NCI-H2107 (cell line): ENCODE data around the gene PDCL2.

Experiments
- DNase-seq: peaks from one replicate; lab custom pipeline; 2025; lab: John Stamatoyannopoulos, UW

Gene PDCL2

GRCh38 chr4:55538531-55538930 is 53.5 kb downstream of the PDCL2 start:
- no peak for DNase-seq

DNA sequence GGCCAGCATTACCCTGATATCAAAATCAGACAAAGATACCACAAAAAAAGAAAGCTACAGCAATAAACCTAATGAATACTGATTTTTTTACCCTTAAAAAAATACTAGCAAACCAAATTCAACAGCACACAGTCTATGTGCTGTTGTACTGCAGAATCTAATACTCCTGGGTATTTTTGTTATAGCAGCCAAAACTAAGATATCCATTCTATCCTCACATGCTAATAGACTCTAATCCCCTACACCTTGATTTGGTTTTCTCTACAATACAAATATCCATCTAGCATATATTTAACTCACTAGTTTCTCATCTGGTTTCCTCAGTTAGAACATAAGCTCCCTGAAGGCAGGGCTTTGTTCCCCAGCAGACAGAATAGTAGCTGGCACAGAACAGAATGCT is 57.7 kb downstream of the PDCL2 start:
- DNase-seq, result no peak

DNA sequence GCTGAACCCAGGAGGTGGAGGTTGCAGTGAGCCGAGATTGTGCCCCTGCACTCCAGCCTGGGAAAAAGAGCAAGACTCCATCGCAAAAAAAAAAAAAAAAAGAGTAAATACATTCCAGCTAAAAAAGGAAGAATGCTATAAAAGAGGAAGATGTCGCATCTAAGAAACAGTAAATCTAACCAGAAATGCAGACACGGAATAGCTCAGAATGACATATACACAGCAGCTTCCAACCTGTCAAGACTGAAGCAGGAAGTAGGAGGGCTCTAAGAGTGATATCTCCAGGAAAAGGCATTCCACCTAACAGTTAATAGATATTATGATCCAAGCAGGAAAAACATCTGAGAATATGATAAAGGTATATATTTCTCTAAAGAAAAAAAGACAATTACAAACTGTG is 61.4 kb downstream of the PDCL2 start:
- DNase-seq, result no peak

GRCh38 chr4:55530167-55530566 is 61.9 kb downstream of the PDCL2 start:
- DNase-seq, result no peak

- DNase-seq, result no peak
These were observed 63.6 kb downstream of the PDCL2 start for GRCh38 chr4:55528491-55528890.

GRCh38 chr4:55524844-55525571 is 67.0 kb downstream of the PDCL2 start:
- DNase-seq, result no peak

DNA sequence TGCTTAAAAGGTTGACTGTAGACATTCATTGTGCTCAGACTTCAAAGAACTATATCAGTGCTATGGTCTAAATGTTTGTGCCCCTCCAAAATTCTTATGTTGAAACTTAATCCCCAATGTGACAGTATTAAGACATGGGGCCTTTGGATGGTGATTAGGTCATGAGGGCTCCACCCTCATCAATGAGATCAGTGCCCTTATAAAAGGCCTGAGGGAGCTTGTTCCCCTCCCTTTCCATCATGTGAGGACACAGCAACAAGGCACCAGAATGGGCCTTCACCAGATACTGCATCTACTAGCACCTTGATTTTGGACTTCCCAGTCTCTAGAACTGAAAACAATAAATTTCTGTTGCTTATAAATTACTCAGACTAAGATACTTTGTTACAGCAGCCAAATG is 73.6 kb downstream of the PDCL2 start:
- no peak for DNase-seq

DNA sequence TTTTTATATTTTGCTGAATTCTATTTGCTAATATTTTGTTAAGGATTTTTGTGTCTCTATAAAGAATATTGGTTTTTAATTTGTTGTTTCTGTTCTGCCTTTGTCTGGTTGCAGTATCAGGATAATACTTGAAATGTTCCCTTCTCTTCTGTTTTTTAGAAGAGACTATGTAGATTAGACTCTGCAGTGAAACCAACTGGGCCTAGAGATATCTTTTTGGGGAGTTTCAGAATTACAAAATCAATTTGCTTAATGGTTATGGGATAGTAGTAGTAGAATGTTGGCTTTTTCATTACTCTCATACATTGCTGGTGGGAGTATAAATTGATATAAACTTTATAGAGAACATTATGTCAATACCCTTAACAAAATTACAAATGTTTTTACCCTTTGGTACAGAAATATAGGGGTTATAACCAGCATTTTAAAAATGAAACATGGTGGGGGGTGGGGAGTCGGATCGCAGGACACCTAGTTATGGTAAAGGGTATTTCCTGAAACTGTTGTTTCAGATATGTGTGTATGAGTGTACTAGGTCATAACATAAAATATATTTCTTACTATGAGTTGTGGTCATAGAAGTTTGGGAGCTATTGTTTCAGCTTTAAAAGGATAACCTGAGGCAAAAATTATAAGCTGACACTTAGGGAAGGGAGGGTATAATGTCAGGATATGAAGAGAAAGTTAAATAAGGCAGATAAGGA is 74.4 kb downstream of the PDCL2 start:
- DNase-seq, result no peak

GRCh38 chr4:55512922-55513571 is 79.0 kb downstream of the PDCL2 start:
- DNase-seq, result no peak

- no peak for DNase-seq
These were observed 80.0 kb downstream of the PDCL2 start for GRCh38 chr4:55512077-55512476.

DNA sequence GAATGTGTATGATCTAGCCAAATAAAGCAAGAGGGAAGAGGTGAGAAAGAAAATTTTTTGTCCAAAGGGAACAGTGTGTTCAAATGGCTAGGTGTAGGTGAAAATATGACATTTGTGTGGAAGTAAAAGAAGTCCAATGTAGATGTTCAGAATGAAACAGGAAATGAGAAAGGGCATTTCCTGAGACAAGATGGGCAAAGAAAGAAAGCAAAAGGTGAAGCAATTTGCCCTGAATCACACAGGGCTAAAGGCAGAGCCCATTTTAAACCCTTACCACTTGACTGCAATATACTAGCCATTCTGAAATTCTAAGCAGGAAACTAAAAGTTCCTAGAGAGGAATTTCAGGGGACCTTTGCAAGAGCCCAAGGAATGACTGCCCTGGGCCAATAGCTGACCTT is 81.4 kb downstream of the PDCL2 start:
- no peak for DNase-seq

DNA sequence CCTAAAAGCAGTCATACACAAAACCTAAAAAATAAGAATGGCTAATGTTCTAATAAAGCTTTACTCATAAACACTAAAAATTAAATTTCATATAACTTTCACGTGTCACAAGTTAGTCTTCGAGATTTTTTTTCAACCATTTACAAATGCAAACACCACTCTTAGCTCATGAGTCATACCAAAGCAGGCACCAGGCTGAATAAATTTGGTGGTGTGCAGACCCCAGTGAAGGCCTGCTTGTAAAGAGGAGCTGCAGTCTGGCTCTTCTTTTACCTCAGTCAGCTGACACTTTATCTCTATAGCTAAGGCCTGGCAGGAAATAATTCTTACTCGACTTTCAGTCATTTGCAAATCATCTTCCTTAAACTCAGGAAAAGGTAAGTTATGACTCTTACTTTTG is 82.8 kb downstream of the PDCL2 start:
- no peak for DNase-seq

DNA sequence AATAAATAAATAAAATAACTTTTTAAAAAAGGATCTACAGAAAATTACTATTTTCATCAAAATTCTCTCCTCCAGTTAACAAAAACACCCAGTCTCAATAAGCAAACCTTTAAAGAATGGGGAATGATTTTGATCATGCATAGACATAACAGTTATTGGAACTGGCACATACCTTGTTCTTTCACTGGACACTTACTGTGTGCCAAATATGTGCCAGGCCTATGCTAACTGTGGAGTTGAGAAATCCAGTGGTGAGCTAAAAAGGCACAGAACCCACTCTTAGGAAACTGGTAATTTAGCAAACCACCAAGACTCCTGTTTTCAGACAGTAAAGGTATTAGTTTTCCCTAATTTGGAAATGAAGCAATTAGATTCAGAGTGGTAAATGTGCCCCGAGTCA is 84.4 kb downstream of the PDCL2 start:
- no peak for DNase-seq
